NB4 (cell line): ENCODE data around the gene RINT1.

Experiments used
- CTCF ChIP-seq: IDR thresholded peaks from one replicate; pipeline ENCODE4 v1.5.1; 2012; ENCODE audit warnings: low read depth, low read length
- POLR2A ChIP-seq: IDR thresholded peaks from 2 replicates; pipeline ENCODE4 v1.6.1; 2011; ENCODE audit warnings: mild to moderate bottlenecking; ENCODE audit not compliant: insufficient read length; ENCODE audit errors: extremely low read depth

GRCh38 chr7:105530126-105530525 is 1.9 kb upstream of the RINT1 start:
- TF ChIP-seq CTCF, result no peak
- no peak for TF ChIP-seq POLR2A
